NCI-H1436 (cell line): ENCODE data around the gene RBSN.
A peak's percentile ranks its signal among the peaks of the same experiment; 100 is the strongest.

ENCODE experiments used
- DNase-seq: peaks from one replicate; lab custom pipeline; 2025; lab: John Stamatoyannopoulos, UW

RBSN gene

GRCh38 chr3:15099364-15100098 is 583 bp upstream of the RBSN start:
- no peak for DNase-seq

GRCh38 chr3:15097891-15098290 is 1.1 kb downstream of the RBSN start:
- no peak for DNase-seq

GRCh38 chr3:15096046-15096445 is 2.9 kb downstream of the RBSN start:
- no peak for DNase-seq

- no peak for DNase-seq
Measured at GRCh38 chr3:15094187-15094875, 4.6 kb downstream of the RBSN start.

GRCh38 chr3:15092686-15093085 is 6.3 kb downstream of the RBSN start:
- DNase-seq: no peak

- no peak for DNase-seq
Measured at GRCh38 chr3:15091575-15091974, 7.4 kb downstream of the RBSN start.

GRCh38 chr3:15089201-15089600 is 9.7 kb downstream of the RBSN start:
- DNase-seq: no peak

GRCh38 chr3:15086699-15087098 is 12.2 kb downstream of the RBSN start:
- no peak for DNase-seq

- no peak for DNase-seq
Measured at GRCh38 chr3:15086263-15086662, 12.7 kb downstream of the RBSN start.

- DNase-seq: no peak
Measured at GRCh38 chr3:15083252-15083651, 15.7 kb downstream of the RBSN start.

GRCh38 chr3:15081960-15082664 is 16.8 kb downstream of the RBSN start:
- DNase-seq: no peak

- DNase-seq: no peak
Measured at GRCh38 chr3:15079091-15079490, 19.9 kb downstream of the RBSN start.

GRCh38 chr3:15074500-15074899 is 24.4 kb downstream of the RBSN start:
- no peak for DNase-seq

- no peak for DNase-seq
Measured at GRCh38 chr3:15071699-15072098, 27.2 kb downstream of the RBSN start.

- DNase-seq: no peak
Measured at GRCh38 chr3:15069441-15069840, 29.5 kb downstream of the RBSN start.

GRCh38 chr3:15066467-15066866 is 32.5 kb downstream of the RBSN start:
- DNase-seq: no peak

- DNase-seq: no peak
Measured at GRCh38 chr3:15065550-15066007, 33.4 kb downstream of the RBSN start.

- peak; percentile 64 for DNase-seq
Measured at GRCh38 chr3:15064835-15065549, 34.0 kb downstream of the RBSN start, which contains the start of gene MRPS25. MRPS25 (minus strand) TSS chr3:15065315; CDS start chr3:15065194, 121 bp downstream.

GRCh38 chr3:15064299-15064834 is 34.6 kb downstream of the RBSN start:
- no peak for DNase-seq

- DNase-seq: no peak
Measured at GRCh38 chr3:15063656-15064286, 35.2 kb downstream of the RBSN start.

- DNase-seq: no peak
Measured at GRCh38 chr3:15063238-15063637, 35.7 kb downstream of the RBSN start.
